Heart left ventricle (tissue), 16 donors: Measurements from ENCODE around the gene SLX9. TPM values are rescaled to one million over a fixed set of nuclear protein-coding genes. Genes with fewer than 3 reads are reported as not detected.
A peak's percentile ranks its signal among the peaks of the same experiment; 100 is the strongest.

Source experiments
- ATAC-seq, 4 donors: fragments of 200-7000 bp; cut with Tn5 transposase; one replicate each; pipeline ENCODE4 v1.9.1; 2020 to 2022; ENCODE audit warnings: moderate library complexity in 4 of 4, mild to moderate bottlenecking in 3 of 4, moderate number of reproducible peaks in 1 of 4
- DNase-seq, 5 donors: peaks; one replicate each; pipeline ENCODE4 v3.0.0-alpha.2; 2020
- H3K27ac ChIP-seq, 12 donors: fragments of 200-600 bp; sonication (generic) in 4 of 12; one replicate each; pipeline versions ENCODE4 v1.5.0 to v1.8.0; 2016 to 2022; ENCODE audit warnings: mild to moderate bottlenecking in 2 of 12
- H3K27me3 ChIP-seq, 9 donors: fragments of 200-600 bp; sonication (generic) in 2 of 9; one replicate each; pipeline versions ENCODE4 v1.5.1 to v1.8.0; 2016 to 2022; ENCODE audit warnings: mild to moderate bottlenecking in 3 of 9
- H3K36me3 ChIP-seq, 9 donors: fragments of 200-600 bp; sonication (generic) in 2 of 9; one replicate each; pipeline versions ENCODE4 v1.5.0 to v1.8.0; 2018 to 2022; ENCODE audit warnings: mild to moderate bottlenecking in 2 of 9
- H3K4me1 ChIP-seq, 12 donors: fragments of 200-600 bp; sonication (generic) in 4 of 12; one replicate each; pipeline versions ENCODE4 v1.5.0 to v1.8.0; 2016 to 2022; ENCODE audit warnings: mild to moderate bottlenecking in 3 of 12
- H3K4me3 ChIP-seq, 12 donors: fragments of 200-600 bp; sonication (generic) in 4 of 12; one replicate each; pipeline versions ENCODE4 v1.5.0 to v1.8.0; 2017 to 2022; ENCODE audit warnings: mild to moderate bottlenecking in 9 of 12, moderate library complexity in 4 of 12
- H3K9me3 ChIP-seq, 12 donors: fragments of 200-600 bp; sonication (generic) in 4 of 12; one replicate each; pipeline versions ENCODE4 v1.5.0 to v1.8.0; 2016 to 2022; ENCODE audit warnings: mild to moderate bottlenecking in 1 of 12
- POLR2A ChIP-seq, 2 donors: fragments of 450-650 bp; IDR thresholded peaks; one replicate each; pipeline ENCODE4 v1.6.1; 2017; ENCODE audit warnings: antibody characterized with exemption in 2 of 2, mild to moderate bottlenecking in 2 of 2, moderate library complexity in 2 of 2
- WGBS, 4 donors: extraction: QIAGEN DNeasy Blood & Tissue Kit in 2 of 4; methylation state at CpG; one replicate each; pipeline versions ENCODE4 v1.1.5 to v1.1.7; 2013 to 2018; 5-methylcytosine and 5-hydroxymethylcytosine counted together
- intact Hi-C, 10 donors: fragments of 100-400 bp; cut with DNase I; formaldehyde crosslinking; loops; one replicate each; pipeline versions ENCODE4 v1.11.1 to v1.14.2; 2022
- polyA plus RNA-seq, 2 donors: library from polyadenylated mRNA; stranded (reverse); fragments of 200-250 nt; gene quantifications; one replicate each; pipeline ENCODE4 v1.2.3, GENCODE V29; 2013
- total RNA-seq, 9 donors: library from RNA; depleted of rRNA in 2 of 9; stranded (reverse); fragments of >200 nt in 2 of 9; fragmentation: NEBNext Ultra II Directional in 3 of 9; extraction: Animal tissue kit (Norgen Biotek cat#: 25700) in 3 of 9; gene quantifications; one replicate each; pipeline versions ENCODE4 v1.1.0 to v1.2.4, GENCODE V29; 2016 to 2023
- TF ChIP-seq, protein P1 (sequence below), 12 donors: fragments of 200-600 bp; sonication (generic) in 4 of 12; IDR thresholded peaks; one replicate each; pipeline versions ENCODE4 v1.5.0 to v1.8.0; 2018 to 2022; ENCODE audit warnings: antibody characterized with exemption in 12 of 12, mild to moderate bottlenecking in 5 of 12
- donor health status: ischemic (EF 13 %, LVEDD 7.1; RV severe dilation, severe dysfunction).
- donor health status: healthy with polysubstance abuse.
- donor health status: DM: no; HTN: yes; CAD: no.
- donor health status: DM: no; HTN: no; CAD: no.
- donor health status: ischemic (EF 25% LVEDD 6.9; RV normal size, moderate dysfunction).
- donor health status: ischemic (EF 25% LVEDD 5.7; RV mildly dilated, moderate dysfunction).
- donor health status: healthy.
- donor health status: DM: yes; HTN: yes; CAD: no.
- donor health status: ischemic (EF 35%, LVEDD 5.7; RV mildly dilated, moderate dysfunction).
- donor health status: nonischemic (EF 11% LVEDD 7.7; RV severe dilation, severe dysfunction).
- donor health status: DM: yes; HTN: yes; CAD: no.
- donor health status: PGD.
- donor health status: ischemic (EF 29% LVEDD 5.4; RV normal size, mild dysfunction).
- donor health status: nonischemic (EF 23%, LVEDD 6.1; RV moderate dilation, normal function).

Gene SLX9
- total and polyA plus RNA-seq, 11 donors, result 38.5 to 77.8 (median 49.1) TPM

DNA sequence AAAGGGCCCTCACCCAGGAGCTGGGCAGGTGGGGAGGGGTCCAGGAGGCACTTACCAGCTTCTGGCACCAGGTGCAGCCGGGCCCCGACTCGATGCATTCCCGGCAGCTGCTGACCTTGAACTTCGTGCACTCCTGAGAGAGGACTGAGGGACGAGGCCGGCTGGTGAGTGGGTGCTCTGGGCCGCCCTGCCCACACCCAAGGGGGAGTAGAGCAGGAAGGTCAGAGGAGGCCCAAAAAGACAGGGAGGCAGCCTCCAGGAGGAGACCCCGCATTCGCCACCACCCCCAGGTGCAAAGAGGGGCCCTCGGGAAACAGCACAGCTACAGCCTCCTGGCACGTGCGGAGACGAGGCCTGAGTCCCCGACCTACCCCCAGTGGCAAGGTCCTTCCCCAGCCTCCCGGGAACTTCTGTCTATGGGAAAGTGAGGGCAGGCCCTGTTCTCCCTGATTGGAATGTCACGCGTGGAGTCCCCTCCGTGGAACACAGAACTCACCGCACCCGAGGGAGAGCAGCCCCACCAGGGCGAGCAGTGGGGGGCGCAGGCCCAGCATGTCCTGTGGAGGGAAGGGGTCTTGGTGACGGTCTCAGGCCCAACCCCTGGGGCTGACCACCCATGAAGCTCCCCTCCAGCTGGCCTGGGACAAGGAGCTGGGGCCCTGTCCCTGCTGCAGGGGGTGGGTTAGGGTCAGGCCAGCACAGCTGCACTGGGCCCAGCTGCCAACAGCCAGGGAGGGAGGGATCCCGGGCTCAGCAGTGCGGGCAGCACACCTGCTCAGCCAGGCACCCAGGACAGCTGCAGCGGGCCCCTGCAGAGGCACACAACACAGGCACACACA lies 29.4 kb upstream of the SLX9 start:
- peaks cover 0 to 96% (median 7%) of the 10 kb centered on the region in 12 donors for H3K4me1 ChIP-seq
- DNase-seq (peak in 1 of 5 donors; percentile 48), ATAC-seq (peak in 1 of 4 donors; percentile 2)
- 78 to 93% (median 81%) methylated on average over 9 to 27 of the region's 27 CpGs for WGBS, 4 donors
- intact Hi-C loops, result loop anchor here in 1 of 10 donors (10.0 kb wide), 1 partner anchor 406 kb away; no protein-coding TSS in a partner anchor
- H3K4me3 ChIP-seq, result no peak overlapping the region
- no peaks in the 10 kb centered on the region for H3K9me3 ChIP-seq
- peaks cover 0 to 4% (median 0%) of the 10 kb centered on the region in 9 donors for H3K27me3 ChIP-seq
- H3K36me3 ChIP-seq, result peaks cover 0 to 34% (median 0%) of the 10 kb centered on the region in 9 donors
- H3K27ac ChIP-seq, result peak overlapping the region in 1 of 12 donors; percentile 88
- TF ChIP-seq, protein P1, sequence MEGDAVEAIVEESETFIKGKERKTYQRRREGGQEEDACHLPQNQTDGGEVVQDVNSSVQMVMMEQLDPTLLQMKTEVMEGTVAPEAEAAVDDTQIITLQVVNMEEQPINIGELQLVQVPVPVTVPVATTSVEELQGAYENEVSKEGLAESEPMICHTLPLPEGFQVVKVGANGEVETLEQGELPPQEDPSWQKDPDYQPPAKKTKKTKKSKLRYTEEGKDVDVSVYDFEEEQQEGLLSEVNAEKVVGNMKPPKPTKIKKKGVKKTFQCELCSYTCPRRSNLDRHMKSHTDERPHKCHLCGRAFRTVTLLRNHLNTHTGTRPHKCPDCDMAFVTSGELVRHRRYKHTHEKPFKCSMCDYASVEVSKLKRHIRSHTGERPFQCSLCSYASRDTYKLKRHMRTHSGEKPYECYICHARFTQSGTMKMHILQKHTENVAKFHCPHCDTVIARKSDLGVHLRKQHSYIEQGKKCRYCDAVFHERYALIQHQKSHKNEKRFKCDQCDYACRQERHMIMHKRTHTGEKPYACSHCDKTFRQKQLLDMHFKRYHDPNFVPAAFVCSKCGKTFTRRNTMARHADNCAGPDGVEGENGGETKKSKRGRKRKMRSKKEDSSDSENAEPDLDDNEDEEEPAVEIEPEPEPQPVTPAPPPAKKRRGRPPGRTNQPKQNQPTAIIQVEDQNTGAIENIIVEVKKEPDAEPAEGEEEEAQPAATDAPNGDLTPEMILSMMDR (IDR thresholded peaks at IDR 0.05), result no peak
- no peak for TF ChIP-seq POLR2A (IDR thresholded peaks at IDR 0.05)

DNA sequence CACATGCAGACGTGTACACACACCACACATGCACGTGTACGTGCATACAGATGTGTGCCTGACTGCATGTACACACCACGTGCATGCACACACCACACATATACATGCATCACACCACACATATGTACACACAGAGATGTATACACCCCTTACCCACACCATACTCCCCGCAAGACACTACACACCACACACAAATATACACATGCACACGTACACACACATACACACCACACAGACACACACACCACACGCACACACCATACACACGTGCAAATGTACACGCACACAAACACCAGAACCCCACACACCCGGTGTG lies 28.8 kb upstream of the SLX9 start:
- peaks cover 0 to 34% (median 0%) of the 10 kb centered on the region in 9 donors for H3K36me3 ChIP-seq
- peak overlapping the region in 1 of 12 donors; percentile 88 for H3K27ac ChIP-seq
- H3K9me3 ChIP-seq, result no peaks in the 10 kb centered on the region
- 71 to 83% (median 75%) methylated on average over 9 to 10 of the region's 10 CpGs for WGBS, 4 donors
- no peaks in the 10 kb centered on the region for H3K27me3 ChIP-seq
- DNase-seq (no peak), ATAC-seq (no peak)
- H3K4me1 ChIP-seq, result peaks cover 0 to 97% (median 7%) of the 10 kb centered on the region in 12 donors
- TF ChIP-seq POLR2A (IDR thresholded peaks at IDR 0.05), result no peak
- TF ChIP-seq, protein P1 (IDR thresholded peaks at IDR 0.05), result no peak
- intact Hi-C loops, result loop anchor here in 1 of 10 donors (10.0 kb wide), 1 partner anchor 406 kb away; no protein-coding TSS in a partner anchor
- peak overlapping the region in 1 of 12 donors; percentile 35 for H3K4me3 ChIP-seq

DNA sequence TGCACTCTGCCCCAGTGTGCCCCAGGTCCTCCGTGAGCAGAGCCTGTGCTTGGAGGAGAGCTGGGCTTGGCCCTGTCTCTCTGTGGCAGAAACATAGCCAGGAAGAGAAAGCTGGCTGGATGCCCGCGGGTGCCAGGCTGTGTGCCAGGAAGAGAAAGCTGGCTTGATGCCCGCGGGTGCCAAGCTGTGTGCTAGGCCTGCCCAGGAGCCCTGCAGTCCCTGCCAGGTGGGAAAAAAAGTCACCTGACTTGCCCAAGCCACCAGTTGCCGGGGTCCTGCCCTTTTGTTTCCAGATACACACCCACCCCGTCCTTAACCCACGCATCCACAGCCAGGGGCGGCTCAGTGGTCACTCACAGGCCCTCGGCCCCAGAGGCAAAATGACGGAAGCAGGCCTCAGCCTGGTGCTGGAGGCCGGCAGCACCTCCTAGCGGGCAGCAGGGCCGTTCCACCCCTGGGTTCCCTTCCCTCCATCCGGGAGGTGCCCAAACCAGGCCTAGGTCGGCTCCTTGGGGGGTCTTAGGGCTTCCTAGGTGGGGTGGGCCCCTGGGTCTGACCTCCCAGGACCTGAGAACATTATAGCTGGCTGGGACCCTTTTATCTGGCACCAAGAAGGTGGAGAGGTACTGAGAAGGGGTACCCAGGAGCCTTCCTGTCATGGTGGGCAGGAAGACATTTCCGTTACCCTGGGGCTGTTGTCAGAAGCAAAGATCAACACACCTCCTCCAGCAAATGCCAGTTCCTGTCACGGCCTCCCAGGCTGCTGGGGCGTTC lies 28.3 kb upstream of the SLX9 start:
- TF ChIP-seq, protein P1 (IDR thresholded peaks at IDR 0.05), result peak in 4 of 12 donors; percentile 26 to 53 (median 32)
- no peak for TF ChIP-seq POLR2A (IDR thresholded peaks at IDR 0.05)
- H3K4me3 ChIP-seq, result peak overlapping the region in 1 of 12 donors; percentile 35
- intact Hi-C loops, result loop anchor here in 1 of 10 donors (10.0 kb wide), 1 partner anchor 407 kb away; no protein-coding TSS in a partner anchor
- WGBS, 4 donors, result 47 to 63% (median 56%) methylated on average over 16 to 19 of the region's 19 CpGs
- peak; percentile 69 to 89 (median 81) for DNase-seq
- no peaks in the 10 kb centered on the region for H3K27me3 ChIP-seq
- H3K36me3 ChIP-seq, result peaks cover 0 to 30% (median 0%) of the 10 kb centered on the region in 9 donors
- peaks cover 0 to 97% (median 7%) of the 10 kb centered on the region in 12 donors for H3K4me1 ChIP-seq
- ATAC-seq, result peak; percentile 85 to 89 (median 88)
- peak overlapping the region in 6 of 12 donors; percentile 35 to 88 (median 45) for H3K27ac ChIP-seq
- H3K9me3 ChIP-seq, result no peaks in the 10 kb centered on the region
